GM19023 (cell line): Measurements from ENCODE around the gene METTL16.

Source experiments
- ATAC-seq: cut with Tn5 transposase; IDR thresholded peaks from one replicate; pipeline ENCODE4 v1.9.1; 2021; ENCODE audit warnings: mild to moderate bottlenecking, moderate library complexity; ENCODE audit not compliant: unreplicated experiment

Gene METTL16

GRCh38 chr17:2397247-2398171, 114.2 kb downstream of the METTL16 start:
- no peak for ATAC-seq

GRCh38 chr17:2396568-2397246, 115.0 kb downstream of the METTL16 start:
- no peak for ATAC-seq

DNA sequence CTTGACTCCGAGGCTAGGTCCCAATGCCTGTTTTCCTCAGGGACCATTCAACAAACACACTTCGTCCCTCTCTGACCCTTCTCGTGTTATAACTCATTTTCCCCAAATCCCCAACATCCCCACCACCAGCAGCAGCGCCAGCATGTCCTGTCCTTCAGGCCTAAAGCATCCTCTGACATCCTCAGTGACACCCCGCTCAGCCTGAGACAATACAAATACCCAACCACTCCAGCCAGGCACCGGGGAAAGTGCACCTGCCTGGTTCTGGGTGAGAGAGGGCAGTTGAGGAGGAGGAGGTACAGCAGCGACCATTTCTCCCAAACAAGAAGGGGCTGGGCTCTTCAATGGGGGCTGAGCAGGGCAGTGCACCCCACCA, 115.5 kb downstream of the METTL16 start:
- ATAC-seq = no peak

GRCh38 chr17:2395258-2396181, 116.2 kb downstream of the METTL16 start:
- ATAC-seq = no peak

GRCh38 chr17:2394775-2395201, 116.9 kb downstream of the METTL16 start:
- no peak for ATAC-seq

DNA sequence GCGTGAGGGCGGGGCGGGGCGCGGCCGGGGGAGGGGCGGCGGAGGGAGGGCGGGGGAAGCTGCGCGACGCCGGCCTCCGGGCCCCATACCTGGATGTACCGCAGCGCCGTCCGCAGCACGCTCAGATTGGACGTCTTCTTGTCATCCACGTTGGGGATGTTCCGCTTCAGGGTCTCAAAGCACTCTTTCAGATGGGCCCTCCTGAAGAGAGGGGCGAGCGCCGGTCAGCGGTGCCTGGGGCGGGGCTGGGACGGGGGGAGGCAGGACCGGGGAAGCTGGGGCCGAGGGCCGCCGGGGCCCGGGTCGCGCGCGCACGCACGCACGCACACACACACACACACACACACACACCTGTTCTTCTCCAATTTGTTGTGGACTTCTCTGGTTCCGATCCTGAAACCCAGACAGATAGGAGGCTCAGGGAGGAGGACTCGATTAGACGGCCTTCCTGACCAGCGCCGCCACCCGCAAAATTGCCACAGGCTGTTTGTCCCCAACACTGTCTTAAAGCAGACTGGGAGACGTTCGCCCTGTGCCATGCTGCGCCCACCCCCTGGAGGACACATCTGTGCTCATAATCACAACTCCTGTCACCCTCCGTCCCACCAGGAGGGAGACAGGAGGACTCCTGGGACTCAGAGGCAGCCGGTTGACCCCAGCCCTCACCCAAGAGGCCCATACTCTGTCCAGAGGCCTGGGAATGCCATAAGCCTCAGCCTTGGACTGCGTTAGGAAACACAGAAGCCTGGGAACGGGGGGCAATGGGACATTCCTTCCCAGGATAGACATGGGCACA, 117.5 kb downstream of the METTL16 start:
- ATAC-seq = no peak

DNA sequence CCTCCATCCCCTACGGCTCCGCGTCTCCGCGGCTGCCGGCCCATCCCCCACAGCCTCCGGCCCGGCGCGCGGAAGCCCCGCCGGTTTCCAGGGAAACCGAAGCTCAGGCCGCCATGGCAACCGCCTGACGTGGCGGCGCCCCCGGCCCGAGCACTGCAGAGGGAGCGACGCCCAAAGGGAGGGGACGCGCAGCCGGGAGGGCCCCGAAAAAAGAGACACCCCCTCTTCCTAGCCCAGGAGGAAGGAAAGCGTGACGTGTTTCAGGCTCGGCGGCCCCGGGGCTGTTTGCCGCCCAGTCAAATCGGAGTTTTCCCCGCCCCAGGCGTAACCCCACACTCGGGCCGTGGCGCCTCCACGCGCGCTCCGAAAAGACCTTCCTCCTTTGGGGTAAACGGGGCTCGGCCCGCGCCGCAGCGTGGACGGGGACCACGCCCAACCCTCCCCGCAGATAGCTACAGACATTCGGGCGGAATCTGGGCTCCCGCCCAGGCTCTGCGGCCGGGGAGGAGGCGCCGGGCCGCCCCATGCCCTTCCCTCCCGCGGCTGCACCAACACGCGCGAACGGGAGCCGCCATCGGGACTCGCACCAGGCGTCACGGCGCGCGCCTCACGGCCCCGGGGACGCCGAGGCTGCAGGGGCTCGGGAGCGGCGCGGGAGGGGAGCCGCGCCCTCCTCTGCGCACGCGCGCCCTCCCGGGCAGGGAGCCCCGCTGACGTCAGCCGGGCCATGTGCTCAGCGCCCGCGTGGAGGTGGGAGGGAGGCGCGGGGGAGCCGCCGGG, 118.3 kb downstream of the METTL16 start:
- ATAC-seq = peak; percentile 36

DNA sequence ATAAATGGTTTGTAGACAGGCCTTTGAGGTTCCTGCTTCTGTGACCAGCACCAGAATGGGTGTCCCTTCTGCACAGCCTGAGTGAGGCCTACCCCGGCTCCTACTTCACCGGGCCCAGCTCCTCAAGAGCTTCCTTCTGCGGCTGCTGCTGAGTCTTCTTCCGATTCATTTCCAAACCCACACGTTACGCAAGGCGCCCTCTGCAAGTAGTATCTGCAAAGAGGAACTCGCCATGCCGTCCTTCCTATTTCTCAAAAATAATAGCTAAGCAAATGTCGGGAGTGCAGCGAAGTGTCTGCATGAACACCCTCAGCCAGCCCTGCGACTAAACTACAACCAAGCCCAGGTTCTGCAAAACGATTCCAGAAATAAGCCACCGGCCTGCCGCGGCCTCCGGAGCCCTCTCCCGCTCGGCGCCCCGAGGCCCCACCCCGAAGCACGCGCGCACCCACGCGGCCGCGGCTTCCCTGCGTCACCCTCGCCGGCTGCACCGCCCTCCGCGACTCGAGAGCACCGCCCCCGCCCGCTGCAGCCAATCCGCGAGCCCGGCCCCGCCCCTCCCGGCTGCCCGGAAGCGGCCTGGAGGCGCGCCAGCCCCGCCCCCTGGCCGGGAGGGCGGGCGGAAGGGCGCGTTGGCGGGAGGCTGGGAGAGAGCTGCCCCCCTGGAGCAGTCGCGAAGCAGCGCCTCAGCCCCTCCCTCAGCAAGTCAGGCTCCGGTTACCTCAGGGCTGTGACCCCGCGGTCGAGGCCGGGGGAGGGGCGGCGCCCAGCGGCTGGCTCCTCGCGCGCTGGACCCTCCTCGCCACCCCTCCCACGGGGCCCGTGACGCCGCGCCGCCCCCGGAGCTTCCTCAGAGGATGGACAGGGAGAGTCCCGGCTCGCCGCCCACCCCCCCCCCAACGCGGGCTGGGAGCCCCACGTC, 119.2 kb downstream of the METTL16 start:
- ATAC-seq = peak; percentile 46

GRCh38 chr17:2391597-2392251, 120.0 kb downstream of the METTL16 start:
- no peak for ATAC-seq

- ATAC-seq = no peak
Observed at GRCh38 chr17:2390199-2390836, 121.4 kb downstream of the METTL16 start.

DNA sequence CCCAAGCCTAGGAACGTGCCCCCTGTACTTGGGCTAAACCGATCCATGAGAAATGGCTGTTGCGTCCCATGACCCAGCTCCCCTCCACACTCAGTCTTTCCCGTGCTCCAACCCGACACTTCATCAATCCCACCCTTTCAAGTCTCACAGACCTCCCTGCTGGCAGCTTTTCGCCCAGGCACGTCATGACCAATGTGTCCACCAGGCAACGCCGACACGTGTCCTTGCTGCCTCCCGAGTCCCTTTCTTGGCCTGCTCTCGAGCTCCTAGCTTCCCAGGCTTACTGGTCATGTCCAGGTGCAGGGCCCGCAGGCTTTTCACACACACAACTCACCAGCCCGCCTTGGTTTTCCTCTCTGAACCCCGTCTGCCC, 123.0 kb downstream of the METTL16 start:
- no peak for ATAC-seq

DNA sequence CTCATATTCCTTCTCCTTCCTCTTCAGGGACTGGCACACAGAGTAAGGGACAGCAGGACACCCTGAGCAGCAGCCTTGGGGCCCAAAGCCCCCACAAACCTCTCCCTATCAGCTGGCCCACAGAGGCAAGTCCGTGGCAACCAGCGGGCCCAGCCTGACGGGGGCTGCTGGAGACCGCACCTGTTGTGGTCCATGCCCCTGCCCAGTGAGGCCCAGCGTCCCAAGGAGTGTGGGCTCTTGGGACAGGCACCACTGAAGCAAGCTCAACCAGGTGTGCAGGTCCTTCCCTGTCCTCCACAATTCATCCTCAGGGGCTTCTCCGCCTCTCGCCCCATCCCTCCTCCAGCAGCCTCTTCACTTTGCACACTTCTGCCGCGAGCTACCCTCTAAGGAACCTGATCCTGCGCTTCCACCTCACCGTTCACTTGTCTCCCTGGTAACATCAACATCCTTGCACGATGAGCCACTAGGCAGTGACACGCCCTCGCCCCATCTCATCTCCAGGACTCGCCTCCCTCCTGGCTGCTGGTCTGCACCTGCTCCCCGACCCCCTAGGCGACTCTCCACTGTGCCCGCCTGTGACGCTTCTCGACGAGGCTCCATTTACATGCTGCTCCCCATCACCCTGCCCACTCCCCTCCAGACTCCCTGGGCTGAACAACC, 123.5 kb downstream of the METTL16 start:
- no peak for ATAC-seq

- no peak for ATAC-seq
Observed at GRCh38 chr17:2387086-2388019, 124.3 kb downstream of the METTL16 start.

- ATAC-seq = no peak
Observed at GRCh38 chr17:2386400-2387085, 125.1 kb downstream of the METTL16 start.
